Stimulated activated CD8-positive, alpha-beta memory T cell treated with anti-CD3 and anti-CD28 coated beads, Interleukin-4, amount 100 ng/mL, for 1 hour (primary cell): ENCODE data around the gene ABCD3.

ENCODE experiments used
- DNase-seq, 2 donors: peaks; one replicate each; pipeline ENCODE4 v3.0.0-alpha.2; 2020; ENCODE audit warnings: low read depth in 2 of 2, low spot score in 1 of 2

The ABCD3 gene

GRCh38 chr1:94462606-94463005 lies 44.4 kb downstream of the ABCD3 start:
- no peak for DNase-seq

GRCh38 chr1:94463056-94463764 lies 45.0 kb downstream of the ABCD3 start:
- DNase-seq = no peak

DNA sequence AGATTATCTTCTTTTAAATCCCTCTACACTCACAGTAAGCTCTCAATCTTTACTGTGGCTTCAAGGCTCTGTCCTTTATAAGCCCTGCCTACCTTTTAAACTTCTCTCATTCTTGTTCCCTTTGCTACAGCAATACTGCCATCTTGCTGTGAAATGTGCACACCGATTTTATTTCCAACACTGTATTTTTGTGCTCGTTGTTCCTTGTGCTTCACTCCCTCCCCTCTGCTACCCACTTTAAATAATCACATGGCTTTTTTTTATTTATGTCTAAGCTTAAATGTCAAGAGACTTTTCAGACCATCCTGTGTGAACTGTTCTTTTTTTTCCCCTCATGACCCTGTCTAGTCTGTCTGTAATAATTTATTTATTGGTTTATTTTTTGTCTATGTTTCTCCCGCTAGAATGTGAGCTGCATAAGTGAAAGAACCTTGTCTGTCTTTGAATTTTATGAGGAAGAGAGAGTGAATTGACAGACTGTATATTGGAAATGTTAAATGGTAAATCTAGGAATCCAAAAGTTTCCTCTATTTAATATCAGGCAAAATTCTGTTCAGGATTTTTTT lies 45.7 kb downstream of the ABCD3 start:
- DNase-seq = no peak

DNA sequence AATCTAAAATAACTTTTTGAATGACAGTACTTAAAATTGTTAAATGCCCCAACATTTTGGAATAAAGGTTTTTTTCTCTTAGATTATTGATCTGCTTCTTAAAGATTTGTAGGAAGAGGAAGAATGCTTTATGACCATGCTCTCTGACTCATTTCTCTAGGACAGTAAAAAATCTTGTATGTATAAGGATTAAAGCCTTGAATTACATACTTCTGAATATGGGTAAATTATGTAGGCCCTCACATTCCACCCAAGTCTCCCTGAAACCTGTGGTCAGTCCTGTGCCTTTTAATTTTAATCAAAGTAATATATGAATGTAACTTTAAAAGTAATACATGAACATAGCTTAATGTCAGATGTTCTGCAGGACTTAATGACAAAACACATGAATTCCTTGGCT lies 50.5 kb downstream of the ABCD3 start:
- DNase-seq = no peak

- no peak for DNase-seq
These were observed 53.1 kb downstream of the ABCD3 start for GRCh38 chr1:94471271-94471670.

DNA sequence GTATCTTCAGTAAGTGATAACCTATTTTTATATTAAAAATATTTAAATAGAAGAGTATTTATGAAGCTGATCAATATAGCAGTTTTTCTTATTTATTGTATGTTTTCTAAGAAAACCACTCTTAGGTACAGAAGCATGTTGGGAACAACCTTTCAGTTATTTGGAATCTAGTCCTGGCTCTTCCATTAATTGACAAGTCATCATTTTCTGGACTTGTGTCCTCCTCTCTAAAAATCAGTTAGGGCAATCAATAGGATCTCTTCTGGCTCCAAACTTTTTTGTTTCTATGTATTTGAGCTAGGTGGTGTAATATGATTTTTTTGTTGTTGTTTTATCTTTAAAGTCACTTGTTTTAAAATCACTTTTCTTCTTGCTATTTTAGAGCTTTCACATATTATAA lies 57.0 kb downstream of the ABCD3 start:
- no peak for DNase-seq

DNA sequence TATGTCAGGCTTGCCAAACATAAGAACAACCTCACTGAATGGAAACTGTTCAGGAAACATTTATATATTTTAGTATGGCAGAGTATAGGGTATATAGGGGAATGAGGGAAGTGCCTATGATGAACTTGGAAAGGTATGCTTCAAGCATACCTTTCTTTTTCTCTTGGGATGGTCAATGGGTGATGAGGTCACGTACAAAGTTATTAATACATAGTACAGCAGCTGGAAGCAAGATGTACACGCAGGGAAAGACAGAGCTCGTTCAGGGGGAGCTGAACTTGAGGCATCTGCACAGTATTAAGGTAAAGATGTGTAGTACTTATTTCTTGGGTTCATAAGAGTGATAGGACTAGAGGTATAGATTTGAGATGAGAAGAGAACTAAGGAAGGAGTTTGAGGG lies 61.5 kb downstream of the ABCD3 start:
- DNase-seq = no peak

- DNase-seq = no peak
These were observed 63.3 kb downstream of the ABCD3 start for GRCh38 chr1:94481473-94481933.

- DNase-seq = no peak
These were observed 68.8 kb downstream of the ABCD3 start for GRCh38 chr1:94486990-94487389.

GRCh38 chr1:94490556-94490955 lies 72.4 kb downstream of the ABCD3 start:
- DNase-seq = no peak

DNA sequence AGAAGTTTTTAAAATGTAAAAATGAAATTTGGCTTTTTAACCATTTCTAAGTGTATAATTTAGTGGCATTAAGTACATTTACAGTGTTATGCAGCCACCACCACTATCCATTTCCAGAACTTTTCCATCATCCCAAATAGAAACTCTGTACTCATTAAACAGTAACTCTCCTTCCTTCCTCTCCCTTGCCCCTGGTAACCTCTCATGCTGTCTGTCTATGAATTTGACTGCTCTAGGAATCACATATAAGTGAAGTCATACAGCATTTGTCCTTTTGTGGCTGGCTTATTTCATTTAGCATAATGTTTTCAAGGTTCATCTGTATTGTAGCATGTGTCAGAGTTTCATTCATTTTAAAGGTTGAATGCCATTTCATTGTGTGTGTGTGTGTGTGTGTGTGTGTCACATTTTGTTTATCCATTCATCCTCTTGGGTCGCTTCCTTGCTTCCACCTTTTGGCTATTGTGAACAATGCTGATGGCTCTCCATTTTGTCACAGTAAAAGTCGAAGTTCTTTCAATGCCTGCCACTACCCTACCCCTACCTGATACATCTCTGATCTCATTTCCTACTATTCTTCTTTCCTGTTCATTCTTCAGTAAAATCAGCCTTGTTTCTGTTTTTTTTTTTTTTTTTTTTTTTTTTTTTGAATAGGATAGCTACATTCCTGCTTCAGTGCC lies 78.0 kb downstream of the ABCD3 start:
- DNase-seq = no peak

- no peak for DNase-seq
These were observed 83.2 kb downstream of the ABCD3 start for GRCh38 chr1:94501426-94501825.

GRCh38 chr1:94501935-94502334 lies 83.7 kb downstream of the ABCD3 start:
- DNase-seq = no peak

- no peak for DNase-seq
These were observed 85.0 kb downstream of the ABCD3 start for GRCh38 chr1:94503153-94503552.

DNA sequence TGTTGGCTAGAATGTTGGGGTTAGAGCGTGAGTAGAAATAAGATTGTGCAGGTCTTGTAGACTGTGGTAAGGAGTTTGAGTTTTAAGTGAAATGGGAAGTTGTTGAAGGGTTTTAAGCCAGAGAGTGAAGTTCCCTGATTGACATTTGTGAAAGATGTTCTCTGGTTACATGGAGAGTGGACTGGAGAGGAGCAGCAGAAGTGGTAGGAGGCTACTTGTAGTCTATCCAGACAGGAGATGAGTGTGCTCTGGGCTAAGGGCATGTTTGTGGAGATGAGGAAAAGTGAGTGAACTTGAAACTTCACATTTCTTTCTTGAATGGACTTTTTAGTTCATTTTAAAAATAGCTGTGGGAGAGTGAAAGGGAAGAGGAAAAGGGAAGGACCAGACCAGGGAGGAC lies 86.4 kb downstream of the ABCD3 start:
- DNase-seq = no peak

GRCh38 chr1:94512816-94513215 lies 94.6 kb downstream of the ABCD3 start:
- no peak for DNase-seq

GRCh38 chr1:94514095-94514727 lies 96.0 kb downstream of the ABCD3 start:
- no peak for DNase-seq

GRCh38 chr1:94515296-94515947 lies 97.2 kb downstream of the ABCD3 start:
- DNase-seq = no peak

DNA sequence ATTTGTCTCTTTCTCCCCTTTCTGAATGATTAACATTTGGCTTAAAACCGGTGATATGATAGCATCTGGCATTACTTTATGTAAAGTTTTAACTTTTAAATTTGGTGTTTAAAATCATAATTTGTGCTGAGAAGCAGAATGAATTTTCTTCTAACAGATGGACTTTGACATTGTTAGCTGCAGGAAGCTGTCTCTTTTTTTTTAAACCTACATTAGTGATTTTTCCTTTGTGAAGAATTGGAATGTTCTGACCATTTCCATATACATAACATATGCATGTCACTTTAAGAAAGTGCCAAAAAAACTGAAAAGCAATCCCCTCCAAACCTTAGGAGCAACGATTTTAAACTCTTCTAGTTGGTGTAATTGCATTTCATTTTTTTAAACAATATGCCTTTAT lies 101.2 kb downstream of the ABCD3 start:
- DNase-seq = no peak

DNA sequence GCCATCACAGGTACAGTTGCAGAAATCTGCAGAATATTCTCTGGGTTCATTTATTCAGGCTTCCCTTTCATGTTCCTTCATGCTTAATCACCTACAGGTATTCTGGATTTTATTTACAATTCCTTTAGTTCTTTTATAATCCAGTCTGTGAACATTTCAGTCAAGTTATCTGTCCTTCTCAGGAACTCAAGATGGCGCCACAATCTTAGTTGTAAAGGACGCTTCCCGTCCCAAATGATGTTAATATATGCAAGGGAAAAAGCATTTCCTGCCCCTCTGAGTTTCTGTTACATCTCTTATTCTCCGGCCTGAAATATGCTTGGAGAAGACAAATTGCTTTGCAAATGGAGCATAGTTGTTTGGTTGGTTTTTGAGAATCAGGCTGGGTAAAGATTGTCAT lies 104.1 kb downstream of the ABCD3 start:
- no peak for DNase-seq

GRCh38 chr1:94524531-94524930 lies 106.3 kb downstream of the ABCD3 start:
- no peak for DNase-seq
